GM19452 (cell line): ENCODE measurements around the gene RCOR1.
"Not testable (repeated sequence)": the region's sequence is repeated elsewhere in the genome, so short reads cannot be mapped to it uniquely, and the experiment has no call there.

Experiments
- ATAC-seq: cut with Tn5 transposase; IDR thresholded peaks from one replicate; pipeline ENCODE4 v1.9.1; 2021; ENCODE audit not compliant: unreplicated experiment

Gene RCOR1

DNA sequence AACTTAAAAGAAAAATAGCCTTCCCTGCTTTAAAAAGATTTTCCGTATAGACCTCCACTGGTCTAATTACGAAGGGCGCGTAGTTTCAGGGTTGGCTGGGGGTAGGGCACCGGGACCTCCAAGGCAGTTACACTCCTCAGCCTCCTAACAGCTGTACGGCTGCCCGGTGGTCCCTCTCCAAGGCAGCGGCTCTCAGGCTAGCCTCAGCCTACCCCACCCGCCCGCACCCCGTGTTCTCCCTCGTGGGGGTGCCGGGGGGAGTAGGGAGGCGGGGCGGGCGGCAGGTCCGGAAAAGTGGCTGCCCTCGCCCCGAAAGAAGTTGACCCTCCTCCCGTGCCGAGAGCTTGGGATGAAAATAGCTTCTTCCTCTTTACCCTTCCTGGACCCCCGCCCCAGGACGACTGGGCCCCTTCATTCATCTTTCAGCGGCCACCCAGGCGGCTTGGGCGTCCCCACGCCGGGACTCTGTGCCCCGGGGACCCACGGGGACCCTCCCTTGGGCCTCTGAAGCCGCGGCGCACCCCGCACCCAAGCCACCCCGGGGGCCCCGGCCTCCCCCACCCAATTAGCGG lies 991 bp upstream of the RCOR1 start:
- no peak for ATAC-seq

DNA sequence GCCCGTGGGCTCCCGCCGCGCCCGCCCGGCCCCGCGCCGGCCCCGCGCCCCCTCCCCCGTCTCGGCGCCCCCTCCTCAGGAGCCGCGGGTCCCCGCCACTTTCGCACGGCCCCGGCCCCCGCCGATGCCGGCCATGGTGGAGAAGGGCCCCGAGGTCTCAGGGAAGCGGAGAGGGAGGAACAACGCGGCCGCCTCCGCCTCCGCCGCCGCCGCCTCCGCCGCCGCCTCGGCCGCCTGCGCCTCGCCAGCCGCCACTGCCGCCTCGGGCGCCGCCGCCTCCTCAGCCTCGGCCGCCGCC lies 263 bp downstream of the RCOR1 start:
- ATAC-seq: peak; percentile 6

DNA sequence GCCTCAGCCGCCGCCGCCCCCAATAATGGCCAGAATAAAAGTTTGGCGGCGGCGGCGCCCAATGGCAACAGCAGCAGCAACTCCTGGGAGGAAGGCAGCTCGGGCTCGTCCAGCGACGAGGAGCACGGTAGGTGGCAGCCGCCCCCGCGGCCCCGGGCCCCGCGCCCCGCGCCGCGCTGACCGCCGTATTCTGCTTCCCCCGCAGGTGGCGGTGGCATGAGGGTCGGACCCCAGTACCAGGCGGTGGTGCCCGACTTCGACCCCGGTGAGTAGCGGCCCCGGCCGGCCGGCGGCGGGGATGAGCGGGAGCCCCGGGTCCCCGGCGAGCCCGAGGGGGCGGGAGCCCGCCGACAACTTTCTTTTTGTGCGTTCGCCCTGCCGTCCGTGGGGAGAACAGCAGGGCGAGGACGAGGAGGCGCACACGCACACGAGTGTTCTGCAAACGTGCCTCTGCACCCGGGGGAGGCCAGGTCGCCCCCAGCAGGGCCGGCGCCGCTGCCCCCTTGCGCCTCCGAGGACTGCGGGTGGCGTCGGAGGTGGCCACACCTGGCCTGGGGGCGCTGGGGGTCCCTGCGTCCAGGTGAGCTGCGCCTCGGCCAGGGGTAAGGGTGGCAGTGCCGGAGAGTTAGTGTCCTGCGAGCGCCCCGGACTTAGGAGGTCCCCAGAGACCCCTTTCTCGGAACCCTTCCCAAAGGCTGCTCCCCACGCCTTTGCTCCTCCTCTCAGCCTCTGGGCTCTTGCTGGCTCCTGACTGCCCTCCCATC lies 794 bp downstream of the RCOR1 start:
- peak; percentile 20 for ATAC-seq

DNA sequence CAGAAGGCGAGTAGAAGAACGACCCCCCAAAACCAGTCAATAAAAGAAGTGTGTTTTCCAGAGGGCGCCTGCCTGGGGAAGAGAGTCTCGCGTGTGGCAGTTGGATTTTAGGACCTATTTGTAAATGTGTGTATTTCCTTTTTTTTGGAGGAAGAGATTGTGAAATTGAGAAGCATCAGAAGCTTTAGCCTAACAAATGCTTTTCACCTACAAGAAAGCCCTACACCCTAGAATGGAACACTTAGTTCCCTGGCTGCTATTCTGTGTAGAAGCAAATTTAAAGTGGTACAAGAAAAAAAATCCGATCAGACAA lies 1.3 kb downstream of the RCOR1 start:
- no peak for ATAC-seq

DNA sequence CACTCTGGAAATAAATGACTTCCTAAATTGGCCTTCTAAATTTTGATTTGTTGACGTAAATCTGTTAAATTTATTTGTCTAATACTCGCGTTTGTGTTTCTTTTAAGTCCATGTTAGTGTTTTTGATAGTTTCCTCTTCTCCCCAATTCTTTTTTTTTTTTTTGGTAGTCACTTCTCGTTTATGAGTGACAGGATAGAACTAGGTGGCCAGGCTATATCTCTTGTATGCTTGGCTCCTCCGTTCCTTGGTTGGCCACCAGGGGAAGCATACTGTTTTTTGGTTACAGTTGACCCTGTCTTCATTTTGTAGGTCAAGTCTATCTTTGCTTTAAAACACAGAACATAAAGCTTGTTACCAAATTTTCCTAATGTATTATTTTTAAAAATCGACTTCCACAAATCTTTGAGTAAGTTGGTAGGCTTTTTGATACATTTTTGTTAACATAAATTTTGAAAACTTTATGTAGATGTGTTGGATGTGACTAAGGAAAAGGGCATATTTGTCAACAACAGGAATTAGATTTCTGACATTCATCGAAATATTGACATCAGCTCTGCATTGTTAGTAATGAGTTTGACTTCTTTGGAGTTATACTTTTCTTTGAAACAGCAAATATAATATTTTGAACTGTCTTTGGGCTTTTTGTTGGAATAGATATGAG lies 2.2 kb downstream of the RCOR1 start:
- ATAC-seq: no peak

DNA sequence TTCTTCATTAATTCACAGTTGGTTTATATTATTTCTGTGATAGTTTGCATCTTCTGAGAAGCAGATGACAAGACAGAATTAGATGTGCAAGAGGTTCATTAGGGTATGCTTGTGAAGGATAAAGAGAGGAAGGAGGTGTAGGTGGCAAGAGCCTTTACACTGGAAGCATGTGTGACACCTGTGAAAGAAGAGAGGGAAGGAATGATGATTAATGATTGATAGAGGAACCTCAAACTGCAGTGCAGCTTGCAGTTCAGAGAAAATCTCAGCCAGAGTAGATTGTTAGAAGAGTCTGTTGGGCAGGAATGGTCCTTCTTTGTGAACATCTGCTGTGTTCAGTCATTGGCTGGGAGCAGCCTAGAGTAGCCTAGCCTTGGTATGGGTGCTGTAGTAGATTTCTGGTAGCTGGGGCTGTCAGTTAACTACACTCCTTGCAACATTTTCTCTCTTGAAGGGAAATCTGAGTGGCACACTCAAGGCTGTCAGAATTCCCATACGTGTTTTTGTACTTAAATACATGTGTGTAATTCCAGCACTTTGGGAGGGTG lies 9.0 kb downstream of the RCOR1 start:
- ATAC-seq: no peak

DNA sequence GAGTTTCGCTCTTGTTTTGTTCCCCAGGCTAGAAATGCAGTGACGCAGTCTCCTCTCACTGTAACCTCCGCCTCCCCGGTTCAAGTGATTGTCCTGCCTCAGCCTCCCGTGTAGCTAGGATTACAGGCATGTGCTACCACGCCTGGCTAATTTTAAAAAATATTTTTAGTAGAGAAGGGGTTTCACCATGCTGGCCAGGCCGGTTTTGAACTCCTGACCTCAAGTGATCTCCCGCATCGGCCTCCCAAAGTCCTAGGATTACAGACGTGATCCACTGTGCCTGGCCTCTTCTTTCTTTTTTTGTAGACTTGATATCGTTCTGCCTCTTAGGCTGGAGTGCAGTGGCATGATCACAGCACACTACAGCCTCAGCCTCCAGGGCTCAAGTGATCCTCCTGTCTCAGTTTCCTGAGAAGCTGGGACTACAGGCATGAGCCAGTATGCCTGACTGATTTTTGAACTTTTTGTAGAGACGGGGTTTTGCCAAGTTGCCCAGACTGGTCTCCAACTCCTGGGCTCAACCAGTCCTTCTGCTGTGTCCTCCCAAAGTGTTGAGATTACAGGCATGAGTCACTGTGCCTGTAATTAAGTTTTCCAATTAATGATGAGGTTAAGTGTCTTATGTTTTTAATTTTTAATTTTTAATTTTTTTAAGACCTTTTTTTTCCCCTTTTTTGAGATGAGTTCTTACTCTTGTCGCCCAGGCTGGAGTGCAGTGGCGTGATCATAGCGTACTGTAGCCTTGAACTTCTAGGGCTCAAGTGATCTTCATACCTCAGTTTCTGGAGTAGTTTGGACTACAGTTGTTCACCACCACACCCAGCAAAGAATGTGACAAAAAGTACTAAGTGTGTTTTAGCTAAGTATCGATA lies 10.2 kb downstream of the RCOR1 start:
- no peak for ATAC-seq

DNA sequence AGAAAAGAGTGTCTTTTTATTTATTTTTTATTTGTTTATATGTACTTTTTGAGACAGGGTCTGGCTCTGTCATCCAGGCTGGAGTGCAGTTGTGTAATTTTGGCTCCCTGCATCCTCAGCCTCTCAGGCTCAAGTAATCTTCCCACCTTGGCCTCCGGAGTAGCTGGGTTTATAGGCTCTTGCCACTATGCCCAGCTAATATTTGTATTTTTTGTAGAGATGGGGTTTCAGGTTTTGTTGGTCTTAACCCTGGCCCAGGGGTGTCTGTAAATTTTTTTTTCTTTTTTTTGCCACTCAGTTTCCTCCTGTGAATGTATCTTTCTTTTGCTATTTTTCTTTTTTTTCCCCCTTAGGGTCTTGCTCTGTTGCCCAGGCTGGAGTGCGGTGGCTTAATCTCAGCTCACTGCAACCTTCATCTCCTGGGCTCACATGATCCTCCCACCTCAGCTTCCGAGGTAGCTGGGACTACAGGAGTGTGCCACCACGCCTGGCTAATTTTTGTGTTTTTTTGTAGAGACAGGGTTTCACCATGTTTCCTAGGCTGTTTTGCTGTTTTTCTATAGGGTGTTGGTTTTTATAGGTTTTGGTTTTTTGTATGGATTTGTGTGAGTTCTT lies 11.0 kb downstream of the RCOR1 start:
- no peak for ATAC-seq

DNA sequence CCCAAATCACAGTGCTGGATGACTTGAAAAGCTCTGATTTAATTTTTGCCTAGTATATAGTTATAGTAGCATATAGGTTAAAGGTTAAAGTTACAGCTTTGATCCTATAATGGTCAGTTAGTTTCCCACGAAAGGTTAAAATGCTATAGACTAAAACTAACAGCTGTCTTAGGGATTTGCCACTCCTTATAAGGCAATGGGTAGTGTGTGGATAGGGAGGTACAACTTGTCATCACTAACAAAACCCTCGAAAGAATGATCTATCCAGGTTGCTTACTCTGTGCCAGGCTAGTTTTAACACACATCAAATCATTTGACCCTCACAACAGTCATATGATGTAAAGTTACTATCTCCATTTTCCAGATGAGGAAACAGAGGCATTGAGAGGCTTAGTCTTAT lies 11.7 kb downstream of the RCOR1 start:
- no peak for ATAC-seq

DNA sequence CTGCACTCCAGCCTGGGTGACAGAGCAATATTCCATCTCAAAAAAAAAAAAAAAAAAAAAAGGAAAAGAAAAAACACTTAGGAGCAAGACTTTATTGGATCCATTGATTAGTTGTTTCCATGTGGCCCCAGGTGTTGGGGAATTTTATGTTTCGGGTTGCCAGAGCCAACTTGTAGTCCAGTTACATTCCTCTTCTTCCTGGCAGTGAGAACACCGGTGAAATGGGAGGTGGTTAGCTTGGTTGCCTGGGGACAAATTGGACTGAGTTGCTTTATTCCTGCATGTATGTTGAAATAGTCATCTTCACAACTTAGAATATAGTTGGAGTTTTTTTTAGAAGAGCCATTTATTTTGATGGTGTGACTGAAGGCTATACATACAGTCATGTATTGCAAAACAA lies 12.6 kb downstream of the RCOR1 start:
- ATAC-seq: no peak

DNA sequence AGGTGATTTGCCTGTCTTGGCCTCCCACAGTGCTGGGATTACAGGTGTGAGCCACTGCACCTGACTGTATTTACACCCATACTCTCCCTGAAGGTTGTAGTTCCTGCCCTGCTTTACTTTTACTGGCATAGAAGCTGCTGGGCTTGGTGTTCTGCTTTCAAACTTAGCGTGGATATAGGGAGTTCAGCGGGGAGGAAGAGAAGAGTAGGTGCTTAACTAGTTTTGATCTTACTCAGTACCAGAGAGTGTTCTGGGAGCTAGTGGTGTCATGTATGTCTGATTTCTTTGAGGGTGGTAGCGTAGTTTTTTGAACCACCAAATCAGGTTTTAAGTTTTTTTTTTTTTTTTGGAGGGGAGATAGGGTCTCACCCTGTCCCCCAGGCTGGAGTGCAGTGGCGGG lies 13.8 kb downstream of the RCOR1 start:
- no peak for ATAC-seq

DNA sequence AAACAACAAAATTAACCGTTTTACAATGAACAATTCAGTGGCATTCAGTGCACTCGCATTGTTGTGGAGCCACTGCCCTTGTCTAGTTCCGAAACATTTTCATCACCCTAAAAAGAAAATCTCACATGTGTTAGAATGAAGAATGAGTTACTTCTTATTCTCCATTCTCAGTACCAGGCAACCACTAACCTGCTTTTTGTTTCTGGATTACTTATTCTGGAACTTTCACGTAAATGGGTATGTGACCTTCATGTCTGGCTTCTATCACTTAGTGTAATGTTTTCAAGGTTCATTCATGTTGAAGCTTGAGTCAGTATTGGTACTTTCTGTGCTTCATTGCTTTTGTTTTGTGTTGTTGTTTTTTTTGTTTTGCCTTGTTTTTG lies 15.6 kb downstream of the RCOR1 start:
- ATAC-seq: peak; percentile 49

DNA sequence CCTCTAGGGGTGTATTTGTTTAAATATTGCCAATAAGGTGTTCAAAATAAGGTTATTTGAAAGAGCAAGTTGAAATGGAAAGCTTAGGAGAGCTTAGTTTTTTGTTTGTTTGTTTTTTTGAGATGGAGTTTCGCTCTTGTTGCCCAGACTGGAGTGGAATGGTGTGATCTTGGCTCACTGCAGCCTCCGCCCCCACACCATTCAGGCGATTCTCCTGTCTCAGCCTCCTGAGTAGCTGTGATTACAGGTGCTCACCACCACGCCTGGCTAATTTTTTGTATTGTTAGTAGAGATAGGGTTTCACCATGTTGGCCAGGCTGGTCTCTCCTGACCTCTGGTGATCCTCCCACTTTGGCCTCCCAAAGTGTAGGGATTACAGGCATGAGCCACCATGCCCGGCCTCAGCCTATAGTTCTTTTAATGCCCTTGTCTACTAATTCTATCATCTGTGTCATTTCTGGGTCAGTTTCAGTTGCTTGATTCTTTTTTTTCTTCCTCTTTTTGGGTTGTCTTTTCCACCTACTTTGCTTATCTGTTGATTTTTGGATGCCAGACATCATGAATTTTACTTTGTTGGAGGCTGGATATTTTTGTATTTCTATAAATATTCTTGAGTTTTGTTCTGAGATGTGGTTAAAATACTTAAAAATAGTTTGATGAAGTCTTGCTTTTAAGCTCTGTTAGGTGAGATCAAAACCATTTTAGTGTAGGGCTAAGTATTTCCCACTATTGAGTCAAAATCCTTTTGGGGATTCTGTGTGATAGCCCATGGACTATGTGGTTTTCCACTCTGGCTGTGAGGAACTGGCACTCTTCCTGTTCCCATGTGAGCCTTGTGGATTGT lies 18.7 kb downstream of the RCOR1 start:
- ATAC-seq: no peak

DNA sequence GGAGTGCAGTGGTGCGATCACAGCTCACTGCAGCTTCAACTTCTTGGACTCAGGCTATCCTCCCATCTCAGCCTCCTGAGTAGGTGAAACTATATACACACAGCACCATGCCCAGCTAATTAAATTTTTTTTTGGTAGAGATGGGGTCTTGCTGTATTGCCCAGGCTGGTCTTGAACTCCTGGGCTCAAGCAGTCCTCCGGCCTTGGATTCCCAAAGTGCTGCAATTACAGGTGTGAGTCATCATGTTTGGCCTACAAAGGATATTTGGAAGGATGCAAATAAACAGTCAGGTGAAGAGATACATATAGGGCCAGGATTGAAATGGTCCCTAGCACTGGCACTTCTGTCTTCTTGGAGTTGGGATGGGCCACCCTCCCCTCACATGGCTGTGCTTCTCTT lies 23.9 kb downstream of the RCOR1 start:
- ATAC-seq: no peak

DNA sequence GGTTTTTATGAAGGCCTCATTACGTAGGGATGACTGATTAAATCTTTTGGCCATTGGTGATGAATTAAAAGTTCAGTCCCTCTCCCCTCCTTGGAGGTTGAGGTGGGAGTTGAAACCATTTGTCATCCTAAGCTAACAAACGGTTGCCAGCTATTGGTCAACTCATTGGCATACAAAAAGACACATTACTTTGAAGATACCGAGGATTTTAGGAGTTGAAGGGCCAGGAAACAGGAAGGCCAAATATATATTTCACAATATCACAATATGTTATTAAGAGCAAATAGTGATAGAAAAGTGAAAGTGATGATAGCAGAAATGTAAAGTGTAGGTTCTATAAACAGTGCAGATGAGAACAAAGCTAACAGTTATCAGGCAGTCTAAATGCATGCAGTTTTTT lies 24.4 kb downstream of the RCOR1 start:
- no peak for ATAC-seq

DNA sequence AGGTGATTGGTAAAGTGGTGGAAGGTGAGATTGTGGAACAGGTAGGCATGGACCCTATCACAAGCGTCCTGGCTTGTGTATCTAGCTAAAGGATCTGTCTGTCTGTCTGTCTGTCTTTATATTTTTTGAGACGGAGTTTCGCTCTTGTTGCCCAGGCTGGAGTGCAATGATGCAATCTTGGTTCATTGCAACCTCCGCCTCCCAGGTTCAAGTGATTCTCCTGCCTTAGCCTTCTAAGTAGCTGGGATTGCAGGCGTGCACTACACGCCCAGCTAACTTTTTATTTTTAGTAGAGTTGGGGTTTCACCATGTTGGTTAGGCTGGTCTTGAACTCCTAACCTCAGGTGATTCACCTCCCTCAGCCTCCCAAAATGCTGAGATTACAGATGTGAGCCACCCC lies 26.6 kb downstream of the RCOR1 start:
- ATAC-seq: not testable (repeated sequence)

DNA sequence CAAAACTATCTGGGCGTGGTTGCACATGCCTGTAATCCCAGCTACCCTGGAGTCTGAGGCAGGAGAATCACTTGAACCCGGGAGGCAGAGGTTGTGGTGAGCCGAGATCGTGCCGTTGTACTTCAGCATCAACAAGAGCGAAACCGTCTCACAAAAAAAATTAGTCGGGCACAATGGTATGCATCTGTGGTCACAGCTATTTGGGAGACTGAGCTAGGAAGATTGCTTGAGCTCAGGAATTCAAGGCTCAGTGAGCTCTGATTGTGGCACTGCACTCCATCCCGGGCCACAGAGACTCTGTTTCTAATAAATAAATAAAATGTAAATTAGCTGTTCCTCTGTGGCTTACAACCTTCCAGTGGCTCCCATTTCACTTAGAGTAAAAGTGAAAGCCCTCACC lies 28.0 kb downstream of the RCOR1 start:
- ATAC-seq: no peak

DNA sequence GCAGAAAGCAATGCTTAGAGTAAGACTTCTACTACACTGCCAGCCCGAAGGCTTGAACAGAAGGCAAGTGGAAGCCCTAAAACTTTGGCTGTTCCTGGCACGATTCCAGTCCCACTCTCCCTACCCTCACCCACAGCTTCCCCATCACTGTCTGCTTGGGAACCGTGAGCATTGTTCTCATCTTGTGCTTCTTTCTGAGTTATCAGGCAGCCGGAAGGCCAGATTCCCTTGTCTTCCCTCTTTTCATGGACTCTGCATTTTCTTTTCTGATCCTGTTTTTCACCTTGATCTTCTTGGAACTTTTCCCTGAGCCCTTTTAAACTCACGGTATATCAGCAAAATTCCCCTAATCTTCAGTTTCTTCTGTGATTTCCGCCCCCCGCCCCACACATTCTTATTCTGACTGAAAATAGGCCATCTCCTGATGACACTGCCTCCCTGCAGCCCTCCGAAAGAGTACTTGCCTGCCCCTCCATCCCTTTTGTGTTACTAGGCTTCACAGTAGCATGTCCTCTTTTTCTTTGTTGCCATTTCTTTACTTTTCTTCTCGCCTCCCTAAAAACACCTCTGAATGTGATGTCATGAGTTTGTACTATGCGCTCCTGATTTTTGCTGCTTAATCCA lies 29.9 kb downstream of the RCOR1 start:
- no peak for ATAC-seq

DNA sequence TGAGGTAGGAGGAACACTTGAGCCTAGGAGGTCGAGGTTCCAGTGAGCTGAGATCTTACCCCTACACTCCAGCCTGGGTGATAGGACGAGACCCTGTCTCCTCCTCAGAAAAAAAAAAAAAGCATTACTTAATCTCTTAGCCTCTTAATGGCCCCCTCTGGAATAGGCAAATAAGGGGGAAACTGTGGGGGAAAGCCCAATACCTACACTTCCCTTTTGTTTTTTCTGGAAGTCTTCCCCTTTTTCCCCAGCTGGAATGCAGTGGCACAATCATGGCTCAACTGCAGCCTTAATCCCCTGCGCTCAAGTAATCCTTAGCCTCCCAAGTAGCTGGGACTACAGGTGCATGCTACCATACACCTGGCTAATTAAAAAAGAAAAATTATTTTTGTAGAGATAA lies 32.2 kb downstream of the RCOR1 start:
- no peak for ATAC-seq
